H1 (cell line): ENCODE results near the gene SERTAD2. TPM values are rescaled to one million over a fixed set of nuclear protein-coding genes. Genes with fewer than 3 reads are reported as not detected.

Experiments
- CTCF ChIA-PET: fragments of 300-600 bp; sonication (Branson Sonifier 250); formaldehyde crosslinking; loops from one replicate; lab custom pipeline; 2021; ENCODE audit not compliant: partially characterized antibody; lab: Charles Lee
- POLR2A ChIA-PET: fragments of 300-600 bp; sonication (Branson Sonifier 250); formaldehyde crosslinking; loops from one replicate; lab custom pipeline; 2021; ENCODE audit warnings: inconsistent platforms; ENCODE audit not compliant: partially characterized antibody; lab: Charles Lee
- DNase-seq, 2 experiments: peaks; one replicate each; pipeline versions ENCODE4 v3.0.0 to v3.0.0-alpha.2; 2010 to 2022; ENCODE audit warnings: low spot score in 2 of 2, low read depth in 1 of 2, mixed read lengths in 1 of 2
- FAIRE-seq: peaks from 2 replicates; lab custom pipeline; 2011; peaks lifted over from hg19 to GRCh38; lab: Jason Lieb, UNC
- H2AFZ ChIP-seq: 2 replicates; pipeline ENCODE4 v1.8.1; 2012; ENCODE audit warnings: low read length, inconsistent platforms
- H2AK5ac ChIP-seq: 2 replicates; pipeline ENCODE4 v1.6.1; 2013; ENCODE audit warnings: low read depth, low read length
- H2BK120ac ChIP-seq: replicated peaks from 2 replicates; pipeline ENCODE3; 2013; ENCODE audit warnings: low read depth, low read length, inconsistent platforms
- H2BK12ac ChIP-seq: 2 replicates; pipeline ENCODE4 v1.6.1; 2013; ENCODE audit warnings: low read depth, low read length
- H2BK15ac ChIP-seq: 2 replicates; pipeline ENCODE4 v1.6.1; 2013; ENCODE audit warnings: low read length
- H2BK20ac ChIP-seq: 2 replicates; pipeline ENCODE4 v1.6.1; 2013; ENCODE audit warnings: low read length
- H2BK5ac ChIP-seq: 2 replicates; pipeline ENCODE4 v1.6.1; 2013; ENCODE audit warnings: low read depth, low read length
- H3K14ac ChIP-seq: 2 replicates; pipeline ENCODE4 v1.6.1; 2013; ENCODE audit warnings: inconsistent platforms; ENCODE audit not compliant: insufficient read length
- H3K18ac ChIP-seq: 2 replicates; pipeline ENCODE4 v1.6.1; 2013; ENCODE audit warnings: low read length; ENCODE audit errors: extremely low read depth
- H3K23ac ChIP-seq: 2 replicates; pipeline ENCODE4 v1.6.1; 2013; ENCODE audit warnings: inconsistent platforms; ENCODE audit not compliant: insufficient read length
- H3K23me2 ChIP-seq: 2 replicates; pipeline ENCODE4 v1.6.1; 2013; ENCODE audit warnings: low read depth, low read length
- H3K27ac ChIP-seq: 2 replicates; pipeline ENCODE4 v1.6.1; 2011; ENCODE audit warnings: low read depth, low read length, inconsistent platforms
- H3K27me3 ChIP-seq, 4 experiments: replicated peaks in 1 of 4; 1 replicate in 1 of 4; 2 replicates in 3 of 4; pipeline versions ENCODE4 v1.6.1 to v1.8.1; 2011 to 2013; ENCODE audit warnings: low read length in 3 of 4, mild to moderate bottlenecking in 3 of 4, inconsistent platforms in 2 of 4, mixed read lengths in 2 of 4, moderate library complexity in 1 of 4; ENCODE audit not compliant: control insufficient read depth in 3 of 4, insufficient read depth in 3 of 4; ENCODE audit errors: extremely low read depth in 1 of 4
- H3K36me3 ChIP-seq, 4 experiments: 2 replicates each; pipeline versions ENCODE4 v1.6.1 to v1.8.1; 2011 to 2013; ENCODE audit warnings: mild to moderate bottlenecking in 4 of 4, low read length in 3 of 4, moderate library complexity in 2 of 4, control low read depth in 1 of 4, inconsistent platforms in 1 of 4; ENCODE audit not compliant: insufficient read depth in 4 of 4, control insufficient read depth in 2 of 4
- H3K4ac ChIP-seq: replicated peaks from 2 replicates; pipeline ENCODE3; 2013; ENCODE audit warnings: low read length, low read depth, mixed read lengths, inconsistent platforms; ENCODE audit not compliant: insufficient read length
- H3K4me1 ChIP-seq, 4 experiments: replicated peaks in 1 of 4; 1 replicate in 1 of 4; 2 replicates in 3 of 4; pipeline versions ENCODE4 v1.6.1 to v1.8.1; 2011 to 2013; ENCODE audit warnings: low read length in 3 of 4, inconsistent platforms in 2 of 4, mixed read lengths in 1 of 4; ENCODE audit not compliant: insufficient read depth in 4 of 4, control insufficient read depth in 3 of 4
- H3K4me2 ChIP-seq, 2 experiments: 2 replicates each; pipeline versions ENCODE4 v1.6.1 to v1.8.1; 2011 to 2013; ENCODE audit warnings: low read depth in 2 of 2, low read length in 2 of 2, control low read depth in 1 of 2, inconsistent platforms in 1 of 2, mild to moderate bottlenecking in 1 of 2; ENCODE audit not compliant: insufficient read depth in 1 of 2
- H3K4me3 ChIP-seq, 4 experiments: fragments of 200-600, 300-600 bp in 1 of 4; sonication (generic), shearing (Covaris generic), sonication (Bioruptor Twin) in 1 of 4; 2 replicates each; pipeline versions ENCODE4 v1.5.1 to v1.8.1; 2011 to 2016; ENCODE audit warnings: low read length in 4 of 4, low read depth in 3 of 4, control low read depth in 2 of 4, inconsistent platforms in 2 of 4, mild to moderate bottlenecking in 2 of 4, mixed read lengths in 1 of 4, moderate library complexity in 1 of 4; ENCODE audit not compliant: insufficient read depth in 2 of 4; ENCODE audit errors: extremely low read depth in 1 of 4
- H3K56ac ChIP-seq: replicated peaks from 2 replicates; pipeline ENCODE3; 2013; ENCODE audit warnings: low read depth, mild to moderate bottlenecking, mixed read lengths, low read length, inconsistent platforms; ENCODE audit not compliant: insufficient read length
- H3K79me1 ChIP-seq: 2 replicates; pipeline ENCODE4 v1.6.1; 2013; ENCODE audit warnings: low read depth, low read length, control low read depth
- H3K79me2 ChIP-seq, 2 experiments: 2 replicates each; pipeline versions ENCODE4 v1.6.1 to v1.8.1; 2012 to 2013; ENCODE audit warnings: low read length in 2 of 2, mild to moderate bottlenecking in 2 of 2, inconsistent platforms in 1 of 2; ENCODE audit not compliant: insufficient read depth in 2 of 2, control insufficient read depth in 1 of 2
- H3K9ac ChIP-seq, 4 experiments: replicated peaks in 1 of 4; 1 replicate in 1 of 4; 2 replicates in 3 of 4; pipeline versions ENCODE4 v1.6.1 to v1.8.1; 2011 to 2013; ENCODE audit warnings: low read depth in 3 of 4, low read length in 3 of 4, control low read depth in 2 of 4, mild to moderate bottlenecking in 2 of 4, moderate library complexity in 2 of 4, inconsistent platforms in 1 of 4; ENCODE audit errors: extremely low read depth in 1 of 4
- H3K9me3 ChIP-seq, 2 experiments: 2 replicates each; pipeline versions ENCODE4 v1.6.1 to v1.8.1; 2012 to 2013; ENCODE audit warnings: mild to moderate bottlenecking in 2 of 2, moderate library complexity in 2 of 2, control low read depth in 1 of 2, inconsistent platforms in 1 of 2, low read depth in 1 of 2, low read length in 1 of 2, mixed read lengths in 1 of 2; ENCODE audit not compliant: insufficient read depth in 2 of 2
- H4K20me1 ChIP-seq, 2 experiments: replicated peaks in 1 of 2; 2 replicates each; pipeline versions ENCODE3 to v1.8.1; 2011 to 2013; ENCODE audit warnings: inconsistent platforms in 2 of 2, low read length in 2 of 2, mild to moderate bottlenecking in 1 of 2; ENCODE audit not compliant: insufficient read depth in 2 of 2, control insufficient read depth in 1 of 2
- H4K5ac ChIP-seq: 2 replicates; pipeline ENCODE4 v1.6.1; 2013; ENCODE audit warnings: low read length, low read depth, mixed read lengths, inconsistent platforms; ENCODE audit not compliant: insufficient read length
- H4K8ac ChIP-seq: 2 replicates; pipeline ENCODE4 v1.8.0; 2013; ENCODE audit warnings: mild to moderate bottlenecking, moderate library complexity, low read length, inconsistent platforms; ENCODE audit not compliant: insufficient read depth; ENCODE audit errors: extremely low read depth
- H4K91ac ChIP-seq: replicated peaks from 2 replicates; pipeline ENCODE3; 2013; ENCODE audit warnings: low read length, mixed read lengths, inconsistent platforms; ENCODE audit not compliant: insufficient read length
- WGBS, 2 experiments: shearing (Covaris generic) in 1 of 2; methylation state at CpG; one replicate each; pipeline versions ENCODE4 v1.1.6 to v1.1.7; 2013 to 2015; ENCODE audit warnings: low lambda C conversion rate in 2 of 2, mixed read lengths in 2 of 2, inconsistent platforms in 1 of 2, low coverage in 1 of 2, missing lambda C conversion rate in 1 of 2; ENCODE audit not compliant: insufficient replicate concordance in 2 of 2, insufficient coverage in 1 of 2, insufficient read length in 1 of 2; ENCODE audit errors: extremely low coverage in 1 of 2, missing lambda C conversion rate in 1 of 2; 5-methylcytosine and 5-hydroxymethylcytosine counted together
- polyA plus RNA-seq, 7 experiments: library from polyadenylated mRNA; depleted of rRNA in 3 of 7; stranded (reverse) in 5 of 7; unstranded in 2 of 7; fragments of >200 nt in 5 of 7; fragments of 200-250 nt in 2 of 7; gene quantifications; 1 replicate in 5 of 7; 2 replicates in 1 of 7; 4 replicates in 1 of 7; pipeline versions ENCODE4 v1.2.1 to v1.2.3, GENCODE V29; 2011 to 2013; ENCODE audit warnings: missing spikeins in 2 of 7, mixed read lengths in 2 of 7
- total RNA-seq: library from RNA; stranded (reverse); fragmentation: NEBNext Ultra II Directional; extraction: Animal tissue kit (Norgen Biotek cat#: 25700); gene quantifications from 2 replicates; pipeline ENCODE4 v1.2.1, GENCODE V29; 2021

SERTAD2 gene
- total and polyA plus RNA-seq, 2 of the 8 experiments (the other 6 are each of a cell fraction or from before 2014, with no cell fraction given): 2.9 to 4.5 TPM

DNA sequence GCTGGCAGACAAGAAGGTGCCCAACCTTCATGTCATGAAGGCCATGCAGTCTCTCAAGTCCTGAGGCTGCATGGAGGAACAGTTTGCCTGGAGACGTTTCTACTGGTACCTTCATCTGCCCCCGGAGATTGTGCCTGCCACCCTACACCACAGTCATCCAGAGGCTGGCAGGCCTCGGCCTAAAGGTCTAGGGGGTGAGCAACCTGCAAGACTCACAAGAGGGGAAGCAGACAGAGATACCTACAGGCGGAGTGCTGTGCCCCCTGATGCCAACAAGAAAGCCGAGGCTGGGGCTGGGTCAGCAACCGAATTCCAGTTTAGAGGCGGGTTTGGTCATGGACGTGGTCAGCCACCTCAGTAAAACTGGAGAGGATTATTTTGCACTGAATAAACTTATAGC, 12.0 kb upstream of the SERTAD2 start:
- H4K8ac ChIP-seq: 0 out of 2 replicates have a peak overlapping the region, but pooled peaks have one; percentile 35
- FAIRE-seq (no peak), DNase-seq (no peak)
- no peaks in the 10 kb centered on the region for H3K36me3 ChIP-seq
- H3K4ac ChIP-seq: no peak overlapping the region
- no peaks in the 10 kb centered on the region for H3K79me1 ChIP-seq
- H4K5ac ChIP-seq: no peak overlapping the region
- H3K9ac ChIP-seq: no peak overlapping the region
- H3K27ac ChIP-seq: no peak overlapping the region
- H2BK5ac ChIP-seq: no peak overlapping the region
- no peak overlapping the region for H3K14ac ChIP-seq
- no peak overlapping the region for H3K4me3 ChIP-seq
- no peak overlapping the region for H2BK20ac ChIP-seq
- WGBS, 2 experiments: 75% methylated on average over 8 of the region's 8 CpGs; no CpG with 5 or more reads in 1 of the 2 experiments
- no peak overlapping the region for H3K4me2 ChIP-seq
- H4K91ac ChIP-seq: no peak overlapping the region
- no peaks in the 10 kb centered on the region for H3K79me2 ChIP-seq
- H2BK120ac ChIP-seq: no peak overlapping the region
- no peaks in the 10 kb centered on the region for H3K23me2 ChIP-seq
- H4K20me1 ChIP-seq: no peaks in the 10 kb centered on the region
- no peak overlapping the region for H2AFZ ChIP-seq
- H3K56ac ChIP-seq: no peak overlapping the region
- H2AK5ac ChIP-seq: no peak overlapping the region
- ChIA-PET CTCF (interaction anchor here (0.9 to 2.7 kb wide), 5 partner anchors 9 to 173 kb away, joined by 3 to 9 read pairs (median 4); no protein-coding TSS in a partner anchor), POLR2A (interaction anchor here (3.6 kb wide), 1 partner anchor 12 kb away, joined by 21 read pairs; the partner anchor contains the start of gene SERTAD2)
- no peak overlapping the region for H3K23ac ChIP-seq
- no peak overlapping the region for H2BK15ac ChIP-seq
- no peaks in the 10 kb centered on the region for H3K9me3 ChIP-seq
- peaks cover 0 to 8% (median 3%) of the 10 kb centered on the region in 4 experiments; a peak in 4 of 7 replicates for H3K4me1 ChIP-seq
- no peak overlapping the region for H3K18ac ChIP-seq
- no peak overlapping the region for H2BK12ac ChIP-seq
- peaks cover 0 to 4% (median under 1%) of the 10 kb centered on the region in 4 experiments; a peak in 2 of 7 replicates for H3K27me3 ChIP-seq
